ENCODE data around the gene MAGI1. TPM values are rescaled to one million over a fixed set of nuclear protein-coding genes. Genes with fewer than 3 reads are reported as not detected.

Gene MAGI1
- total RNA-seq, 1 experiment from 2014 or later, result 38.6 TPM

DNA sequence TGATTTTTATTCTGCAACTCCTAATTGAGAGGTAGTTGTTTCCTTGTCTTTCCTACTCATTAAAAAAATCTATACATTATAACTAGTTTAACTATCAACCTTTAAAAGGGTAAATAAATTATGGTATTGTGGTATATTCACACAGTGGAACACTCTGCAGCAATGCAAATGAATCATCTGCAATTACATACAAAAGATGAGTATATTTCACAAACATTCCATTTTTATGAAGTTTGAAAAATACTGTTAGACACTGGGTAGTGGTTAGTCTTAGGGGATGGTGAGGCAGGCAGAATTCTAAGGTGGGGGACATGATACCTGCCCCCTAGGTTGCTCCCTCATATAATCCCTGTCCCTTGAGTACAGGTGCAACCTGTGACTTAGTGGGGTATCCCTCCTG lies 44.0 kb upstream of the MAGI1 start:
- Histone ChIP-seq H3K9me2 (ENCODE audit: insufficient read depth) (no peaks in the 10 kb centered on the region), H3K4me2 (ENCODE audit: low read length) (no peak overlapping the region), H3K27ac (ENCODE audit: low read depth, low read length) (no peak overlapping the region), H3K9me3 (ENCODE audit: control insufficient read depth in 1 of 2, insufficient read depth in 1 of 2, low read depth in 1 of 2, low read length in 2 of 2) (no peaks in the 10 kb centered on the region), H3K9ac (ENCODE audit: low read length) (no peak overlapping the region), H3K4me1 (ENCODE audit: control insufficient read depth in 1 of 2, insufficient read depth in 2 of 2, low read length in 2 of 2) (peaks cover 5 to 7% of the 10 kb centered on the region in 2 experiments; a peak in 1 of 4 replicates), H3K27me3 (ENCODE audit: insufficient read depth, low read length) (no peaks in the 10 kb centered on the region), H2AFZ (ENCODE audit: low read depth, low read length, poor library complexity, severe bottlenecking) (no peak overlapping the region), H3K36me3 (ENCODE audit: control insufficient read depth in 1 of 2, insufficient read depth in 2 of 2, low read length in 2 of 2) (no peaks in the 10 kb centered on the region), H4K20me1 (ENCODE audit: insufficient read depth) (no peaks in the 10 kb centered on the region), H3K79me2 (ENCODE audit: insufficient read depth, low read length) (no peaks in the 10 kb centered on the region), H3K4me3 (replicated peaks in 1 of 2; ENCODE audit: low read depth in 1 of 2, low read length in 2 of 2) (no peak overlapping the region)
- ChIA-PET CTCF (no interaction called here), RAD21 (ENCODE audit: low non-redundant PET in 1 of 2, low total read pairs in 2 of 2, uncharacterized antibody in 2 of 2, unreplicated experiment in 2 of 2) (no interaction called here), POLR2A (no interaction called here)
- ATAC-seq, result no peak
- intact Hi-C loops (cut with micrococcal nuclease), result no loop called here
- TF ChIP-seq TCF7L2 (IDR thresholded peaks at IDR 0.05; ENCODE audit: borderline replicate concordance, extremely low read depth, insufficient read depth, insufficient read length), result no peak
- TF ChIP-seq YY1 (IDR thresholded peaks at IDR 0.05; ENCODE audit: extremely low read depth, insufficient replicate concordance, low read depth, low read length), result no peak
- TF ChIP-seq ZFX (IDR thresholded peaks at IDR 0.05), result no peak
- no peak for TF ChIP-seq CBX3 (IDR thresholded peaks at IDR 0.05; ENCODE audit: low read depth)
- no peak for TF ChIP-seq POLR2AphosphoS5 (IDR thresholded peaks at IDR 0.05; ENCODE audit: low read depth, low read length)
- no peak for TF ChIP-seq RAD21 (IDR thresholded peaks at IDR 0.05; ENCODE audit: low read depth)
- DNase-seq (ENCODE audit: low read depth, low spot score), result no peak
- no TSS peak for BruUV-seq (replicated peaks)

DNA sequence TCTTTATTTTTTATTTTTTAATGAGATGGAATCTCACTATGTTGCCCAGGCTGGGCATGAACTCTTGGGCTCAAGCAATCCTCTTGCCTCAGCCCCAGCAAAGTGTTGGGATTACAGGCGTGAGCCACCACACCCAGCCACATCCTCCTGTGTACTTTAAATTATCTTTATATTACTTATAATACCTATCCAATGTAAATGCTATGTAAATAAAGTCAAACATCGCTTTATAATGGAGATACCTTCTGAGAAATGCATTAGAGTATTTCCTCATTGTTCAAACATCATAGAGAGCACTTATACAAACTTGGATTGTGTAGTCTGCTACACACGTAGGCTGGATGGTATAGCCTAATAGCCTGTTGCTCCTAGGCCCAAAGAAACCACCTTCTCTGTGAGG lies 41.4 kb upstream of the MAGI1 start:
- no peaks in the 10 kb centered on the region for H4K20me1 ChIP-seq (ENCODE audit: insufficient read depth)
- no TSS peak for BruUV-seq (replicated peaks)
- ChIA-PET CTCF (no interaction called here), RAD21 (ENCODE audit: low non-redundant PET in 1 of 2, low total read pairs in 2 of 2, uncharacterized antibody in 2 of 2, unreplicated experiment in 2 of 2) (no interaction called here), POLR2A (no interaction called here)
- no peaks in the 10 kb centered on the region for H3K79me2 ChIP-seq (ENCODE audit: insufficient read depth, low read length)
- H3K9ac ChIP-seq (ENCODE audit: low read length), result no peak overlapping the region
- no peaks in the 10 kb centered on the region for H3K9me2 ChIP-seq (ENCODE audit: insufficient read depth)
- no peak overlapping the region for H3K4me3 ChIP-seq (replicated peaks in 1 of 2; ENCODE audit: low read depth in 1 of 2, low read length in 2 of 2)
- H3K4me1 ChIP-seq (ENCODE audit: control insufficient read depth in 1 of 2, insufficient read depth in 2 of 2, low read length in 2 of 2), result peaks cover 7 to 8% of the 10 kb centered on the region in 2 experiments; a peak in 1 of 4 replicates
- no peak overlapping the region for H3K27ac ChIP-seq (ENCODE audit: low read depth, low read length)
- no peak overlapping the region for H3K4me2 ChIP-seq (ENCODE audit: low read length)
- ATAC-seq (no peak), DNase-seq (ENCODE audit: low read depth, low spot score) (no peak)
- no peaks in the 10 kb centered on the region for H3K27me3 ChIP-seq (ENCODE audit: insufficient read depth, low read length)
- H3K36me3 ChIP-seq (ENCODE audit: control insufficient read depth in 1 of 2, insufficient read depth in 2 of 2, low read length in 2 of 2), result no peaks in the 10 kb centered on the region
- intact Hi-C loops (cut with micrococcal nuclease), result no loop called here
- no peaks in the 10 kb centered on the region for H3K9me3 ChIP-seq (ENCODE audit: control insufficient read depth in 1 of 2, insufficient read depth in 1 of 2, low read depth in 1 of 2, low read length in 2 of 2)
- no peak overlapping the region for H2AFZ ChIP-seq (ENCODE audit: low read depth, low read length, poor library complexity, severe bottlenecking)
- TF ChIP-seq, protein P1, sequence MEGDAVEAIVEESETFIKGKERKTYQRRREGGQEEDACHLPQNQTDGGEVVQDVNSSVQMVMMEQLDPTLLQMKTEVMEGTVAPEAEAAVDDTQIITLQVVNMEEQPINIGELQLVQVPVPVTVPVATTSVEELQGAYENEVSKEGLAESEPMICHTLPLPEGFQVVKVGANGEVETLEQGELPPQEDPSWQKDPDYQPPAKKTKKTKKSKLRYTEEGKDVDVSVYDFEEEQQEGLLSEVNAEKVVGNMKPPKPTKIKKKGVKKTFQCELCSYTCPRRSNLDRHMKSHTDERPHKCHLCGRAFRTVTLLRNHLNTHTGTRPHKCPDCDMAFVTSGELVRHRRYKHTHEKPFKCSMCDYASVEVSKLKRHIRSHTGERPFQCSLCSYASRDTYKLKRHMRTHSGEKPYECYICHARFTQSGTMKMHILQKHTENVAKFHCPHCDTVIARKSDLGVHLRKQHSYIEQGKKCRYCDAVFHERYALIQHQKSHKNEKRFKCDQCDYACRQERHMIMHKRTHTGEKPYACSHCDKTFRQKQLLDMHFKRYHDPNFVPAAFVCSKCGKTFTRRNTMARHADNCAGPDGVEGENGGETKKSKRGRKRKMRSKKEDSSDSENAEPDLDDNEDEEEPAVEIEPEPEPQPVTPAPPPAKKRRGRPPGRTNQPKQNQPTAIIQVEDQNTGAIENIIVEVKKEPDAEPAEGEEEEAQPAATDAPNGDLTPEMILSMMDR (IDR thresholded peaks at IDR 0.05 in 2 of 3, conservative IDR thresholded peaks at IDR 0.05 in 1 of 3; ENCODE audit: borderline replicate concordance in 1 of 3, insufficient read depth in 1 of 3, low read depth in 2 of 3, low read length in 2 of 3), result no peak
- TF ChIP-seq, protein P2, sequence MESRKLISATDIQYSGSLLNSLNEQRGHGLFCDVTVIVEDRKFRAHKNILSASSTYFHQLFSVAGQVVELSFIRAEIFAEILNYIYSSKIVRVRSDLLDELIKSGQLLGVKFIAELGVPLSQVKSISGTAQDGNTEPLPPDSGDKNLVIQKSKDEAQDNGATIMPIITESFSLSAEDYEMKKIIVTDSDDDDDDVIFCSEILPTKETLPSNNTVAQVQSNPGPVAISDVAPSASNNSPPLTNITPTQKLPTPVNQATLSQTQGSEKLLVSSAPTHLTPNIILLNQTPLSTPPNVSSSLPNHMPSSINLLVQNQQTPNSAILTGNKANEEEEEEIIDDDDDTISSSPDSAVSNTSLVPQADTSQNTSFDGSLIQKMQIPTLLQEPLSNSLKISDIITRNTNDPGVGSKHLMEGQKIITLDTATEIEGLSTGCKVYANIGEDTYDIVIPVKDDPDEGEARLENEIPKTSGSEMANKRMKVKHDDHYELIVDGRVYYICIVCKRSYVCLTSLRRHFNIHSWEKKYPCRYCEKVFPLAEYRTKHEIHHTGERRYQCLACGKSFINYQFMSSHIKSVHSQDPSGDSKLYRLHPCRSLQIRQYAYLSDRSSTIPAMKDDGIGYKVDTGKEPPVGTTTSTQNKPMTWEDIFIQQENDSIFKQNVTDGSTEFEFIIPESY (IDR thresholded peaks at IDR 0.05; ENCODE audit: extremely low read depth, insufficient replicate concordance, low read length), result no peak
- TF ChIP-seq, protein P3, sequence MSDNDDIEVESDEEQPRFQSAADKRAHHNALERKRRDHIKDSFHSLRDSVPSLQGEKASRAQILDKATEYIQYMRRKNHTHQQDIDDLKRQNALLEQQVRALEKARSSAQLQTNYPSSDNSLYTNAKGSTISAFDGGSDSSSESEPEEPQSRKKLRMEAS (IDR thresholded peaks at IDR 0.05), result no peak
- TF ChIP-seq EZH2phosphoT487 (IDR thresholded peaks at IDR 0.05; ENCODE audit: borderline replicate concordance) (no peak), ZFX (IDR thresholded peaks at IDR 0.05) (no peak), POLR2A (IDR thresholded peaks at IDR 0.05; ENCODE audit: borderline replicate concordance, extremely low read depth, insufficient read depth, insufficient read length) (no peak), TCF7L2 (IDR thresholded peaks at IDR 0.05; ENCODE audit: borderline replicate concordance, extremely low read depth, insufficient read depth, insufficient read length) (no peak), EGR1 (IDR thresholded peaks at IDR 0.05; ENCODE audit: low read depth) (no peak), ZNF274 (IDR thresholded peaks at IDR 0.05; ENCODE audit: low read depth, low read length) (no peak), FOSL1 (IDR thresholded peaks at IDR 0.05; ENCODE audit: low read depth) (no peak), POLR2AphosphoS5 (IDR thresholded peaks at IDR 0.05; ENCODE audit: low read depth, low read length) (no peak), CEBPB (IDR thresholded peaks at IDR 0.05; ENCODE audit: low read depth) (no peak), EZH2 (IDR thresholded peaks at IDR 0.05) (no peak), RAD21 (IDR thresholded peaks at IDR 0.05; ENCODE audit: low read depth) (no peak), JUND (IDR thresholded peaks at IDR 0.05) (no peak)
- TF ChIP-seq, protein P4, sequence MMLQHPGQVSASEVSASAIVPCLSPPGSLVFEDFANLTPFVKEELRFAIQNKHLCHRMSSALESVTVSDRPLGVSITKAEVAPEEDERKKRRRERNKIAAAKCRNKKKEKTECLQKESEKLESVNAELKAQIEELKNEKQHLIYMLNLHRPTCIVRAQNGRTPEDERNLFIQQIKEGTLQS (IDR thresholded peaks at IDR 0.05), result no peak
